ENCODE measurements around the gene VARS2.
A peak's percentile ranks its signal among the peaks of the same experiment; 100 is the strongest.
"Not testable (repeated sequence)": the region's sequence is repeated elsewhere in the genome, so short reads cannot be mapped to it uniquely, and the experiment has no call there.

Gene VARS2

DNA sequence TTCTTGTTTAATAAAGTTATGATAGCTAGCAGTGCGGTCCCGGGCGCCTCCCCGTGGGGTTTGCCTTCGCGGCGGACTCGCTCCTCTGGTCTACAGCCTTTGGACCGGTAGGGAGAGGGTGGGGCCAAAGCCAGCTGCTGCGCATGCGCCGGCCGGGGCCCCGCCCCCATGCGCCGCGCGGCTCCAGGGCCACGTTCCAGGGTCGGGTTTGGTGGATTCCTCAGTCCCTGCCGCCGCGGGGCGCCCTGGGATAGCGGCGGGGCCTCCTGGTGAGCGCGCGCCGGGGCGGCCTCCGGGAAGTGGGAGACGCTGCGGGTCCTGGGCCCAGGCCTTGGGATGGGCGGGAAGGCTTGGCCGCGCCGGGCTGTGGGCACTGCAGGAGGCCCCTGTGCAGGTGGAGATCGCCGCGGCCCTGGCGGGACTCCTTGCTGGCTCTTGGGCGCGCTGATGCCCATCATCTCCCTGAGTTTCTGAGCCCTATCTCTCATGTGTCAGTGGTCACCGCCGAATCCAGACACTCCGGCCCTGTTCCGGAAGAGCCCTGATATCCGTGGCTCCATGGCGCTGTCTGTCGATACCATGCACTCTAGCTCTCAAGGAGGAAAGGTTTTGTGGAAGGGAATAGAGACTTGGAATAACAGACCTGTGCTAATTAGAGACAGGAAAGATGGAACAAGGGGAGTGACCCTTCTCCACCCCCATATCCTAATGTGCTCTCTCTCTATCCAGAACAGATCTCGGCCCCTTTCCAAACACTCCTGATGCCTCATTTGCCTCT, at the start of gene VARS2:
Gene VARS2, plus strand, starts transcription at position 163 of the 778 bp plus-strand sequence. Its CDS starts 599 bp downstream, at position 762.
- peak; percentile 95 for DNase-seq

GRCh38 chr6:30864325-30864724, 49.7 kb upstream of the VARS2 start:
- DNase-seq: no peak

DNA sequence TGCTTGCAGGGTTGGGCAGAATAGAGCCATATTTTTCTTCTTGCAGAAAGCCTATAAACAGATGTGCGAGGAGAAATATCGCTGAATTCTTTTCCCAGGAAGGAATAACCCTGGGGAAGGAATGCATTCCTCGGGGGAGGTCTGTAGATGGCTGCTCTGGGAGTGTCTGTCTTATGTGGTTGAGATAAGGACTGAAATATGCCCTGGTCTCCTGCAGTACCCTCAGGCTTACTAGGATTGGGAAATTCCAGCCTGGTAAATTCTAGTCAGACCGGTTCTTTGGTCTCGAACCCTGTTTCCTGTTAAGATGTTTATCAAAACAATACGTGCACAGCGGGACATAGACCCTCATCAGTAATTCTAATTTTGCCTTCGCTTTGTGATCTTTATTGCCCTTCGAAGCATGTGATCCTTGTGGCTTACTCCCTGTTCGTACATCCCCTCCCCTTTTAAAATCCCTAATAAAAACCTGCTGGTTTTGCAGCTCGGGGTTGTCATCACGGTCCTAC, 44.7 kb upstream of the VARS2 start:
- DNase-seq: not testable (repeated sequence)

DNA sequence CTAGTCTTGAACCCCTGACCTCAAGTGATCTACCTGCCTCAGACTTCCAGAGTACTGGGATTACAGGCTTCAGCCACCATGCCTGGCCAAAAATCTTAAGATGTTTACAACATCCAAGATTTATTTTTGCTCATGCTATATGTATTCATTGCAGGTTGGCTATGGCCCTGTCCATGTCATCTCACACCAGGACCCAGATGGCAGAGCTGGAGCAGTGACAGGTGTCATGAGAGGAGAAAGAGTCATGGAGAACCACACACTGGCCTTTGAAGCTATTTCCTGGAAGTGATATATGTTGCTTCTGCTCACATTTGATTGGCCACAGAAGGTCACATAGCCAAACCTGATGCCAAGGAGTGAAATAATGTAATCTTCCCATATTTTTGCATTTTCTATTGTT, 43.5 kb upstream of the VARS2 start:
- DNase-seq: no peak

DNA sequence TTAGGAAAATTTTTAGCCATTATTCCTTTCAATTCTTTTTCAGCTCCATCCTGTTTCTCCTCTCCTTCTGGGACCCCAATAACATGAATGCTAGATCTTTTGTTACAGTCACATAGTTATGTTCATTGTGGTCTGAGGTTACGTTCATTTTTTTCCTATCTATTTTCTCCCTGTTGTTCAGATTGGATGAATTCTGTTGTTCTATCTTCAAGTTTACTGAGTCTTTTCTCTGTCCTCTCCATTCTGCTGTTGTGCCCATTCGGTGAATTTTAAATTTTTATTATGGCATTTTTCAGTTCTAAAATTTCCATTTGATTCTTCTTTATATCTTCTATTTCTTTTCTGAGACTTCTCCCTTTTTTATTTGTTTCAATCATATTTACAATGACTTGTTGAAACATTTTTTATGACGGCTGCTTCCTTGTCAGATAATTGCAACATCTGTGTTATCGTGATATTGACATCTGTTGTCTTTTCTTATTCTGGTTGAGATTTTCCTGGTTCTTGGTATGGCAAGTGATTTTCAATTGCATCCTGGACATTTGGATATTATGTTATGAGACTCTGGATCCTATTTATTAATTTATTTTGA, 42.4 kb upstream of the VARS2 start:
- no peak for DNase-seq

DNA sequence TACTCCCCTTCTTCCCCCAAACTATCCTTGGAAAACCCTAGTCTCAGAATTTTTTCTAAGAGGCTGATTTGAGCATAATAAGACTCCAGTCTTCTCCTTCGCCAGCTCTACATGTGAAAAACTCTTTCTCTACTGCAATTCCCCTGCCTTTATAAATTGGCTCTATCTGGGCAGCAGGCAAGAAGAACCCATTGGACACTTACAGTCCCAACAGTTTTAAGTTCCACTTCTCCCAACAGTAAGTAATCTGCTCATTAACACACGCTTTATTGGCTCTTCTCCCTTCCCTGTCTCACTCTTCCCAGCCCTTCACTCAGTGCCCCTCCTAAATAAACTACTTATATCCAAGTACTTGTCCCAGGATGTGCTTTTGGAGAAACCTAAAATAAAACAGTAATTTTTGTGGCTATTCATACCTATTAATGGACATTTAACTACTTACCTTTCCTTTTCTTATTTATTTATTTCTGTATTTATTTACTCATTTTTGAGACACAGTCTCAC, 40.8 kb upstream of the VARS2 start:
- no peak for DNase-seq

DNA sequence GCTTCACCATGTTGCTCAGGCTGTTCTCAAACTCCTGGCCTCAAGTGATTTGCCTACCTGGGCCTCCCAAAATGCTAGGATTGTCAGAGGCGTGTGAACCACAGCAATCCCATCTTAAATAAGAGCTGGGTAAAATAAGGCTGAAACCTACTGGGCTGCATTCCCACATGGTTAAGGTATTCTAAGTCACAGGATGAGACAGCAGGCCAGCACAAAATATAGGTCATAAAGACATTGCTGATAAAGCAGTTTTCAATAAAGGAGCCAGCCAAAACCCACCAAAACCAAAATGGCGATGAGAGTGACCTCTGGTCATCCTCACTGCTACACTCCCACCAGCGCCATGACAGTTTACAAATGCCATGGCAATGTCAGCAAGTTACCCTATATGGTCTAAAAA, 40.2 kb upstream of the VARS2 start:
- not testable (repeated sequence) for DNase-seq

DNA sequence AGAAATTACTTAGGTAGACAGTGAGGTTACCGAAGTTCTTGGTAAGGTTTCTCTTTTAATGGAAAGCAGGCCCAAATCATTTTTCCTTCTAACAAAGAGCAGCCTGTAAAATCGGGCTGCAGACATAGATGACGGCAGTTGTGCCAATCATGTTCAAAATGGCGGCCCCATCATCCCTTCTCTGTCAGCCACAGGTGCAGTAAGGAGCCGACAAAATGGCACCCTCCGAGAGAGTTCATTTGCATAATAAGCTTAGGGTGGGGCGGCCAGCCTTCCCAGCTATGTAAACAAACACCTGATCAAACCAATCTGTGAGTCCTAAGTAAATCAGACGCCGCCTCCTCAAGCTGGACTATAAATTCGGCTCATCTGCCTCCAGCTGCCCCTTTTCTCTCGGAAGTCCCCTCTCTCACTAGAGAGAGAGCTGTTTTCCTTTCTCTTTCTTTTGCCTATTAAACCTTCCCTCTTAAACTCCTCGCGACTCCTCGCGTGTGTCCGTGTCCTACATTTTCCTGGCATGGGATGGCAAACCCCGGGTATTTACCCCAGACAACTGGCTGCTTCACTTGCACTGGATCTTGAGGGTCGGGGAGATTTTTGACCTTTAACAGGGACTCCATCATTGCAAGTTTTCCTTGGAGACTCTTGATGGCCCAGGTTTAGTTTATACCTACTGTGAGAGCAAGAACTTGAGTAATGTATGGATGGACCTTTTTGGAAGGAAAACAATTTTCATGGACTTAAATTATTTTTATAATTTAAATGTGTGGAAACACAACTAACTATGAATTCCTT, 38.6 kb upstream of the VARS2 start:
- DNase-seq: no peak

DNA sequence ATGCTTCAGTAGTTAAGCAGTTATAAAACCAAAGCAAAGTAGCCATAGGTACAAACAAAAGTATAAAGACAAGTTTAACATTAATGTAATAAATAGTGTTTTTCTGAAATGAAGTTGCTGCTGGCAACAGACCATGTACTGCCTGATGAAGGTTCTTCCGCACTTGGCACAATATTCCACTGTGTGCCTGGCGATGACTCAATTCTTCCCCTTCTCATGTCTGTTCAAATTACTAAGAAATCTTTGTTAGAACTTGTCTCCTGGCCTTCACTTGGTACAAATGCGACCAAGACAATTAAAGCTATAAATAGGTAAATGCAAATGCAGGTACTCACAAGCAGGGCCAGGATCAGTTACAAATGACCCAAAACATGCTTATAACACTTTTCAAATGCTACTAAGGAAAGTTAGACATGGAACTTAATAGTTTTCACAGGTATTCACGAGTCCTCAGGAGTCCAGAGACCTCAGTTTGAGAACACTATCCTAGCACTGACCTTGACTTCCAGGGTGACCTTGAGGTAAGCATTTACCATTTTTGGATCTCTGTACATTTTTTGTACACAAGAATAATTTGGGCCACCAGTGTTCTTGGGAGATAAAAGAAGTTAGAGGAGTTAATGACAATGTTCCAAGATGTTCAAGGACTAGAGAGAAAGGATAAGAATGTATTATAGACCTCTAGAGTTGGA, 37.9 kb upstream of the VARS2 start:
- DNase-seq: no peak

GRCh38 chr6:30877419-30878262, 36.4 kb upstream of the VARS2 start:
- DNase-seq: peak; percentile 90

DNA sequence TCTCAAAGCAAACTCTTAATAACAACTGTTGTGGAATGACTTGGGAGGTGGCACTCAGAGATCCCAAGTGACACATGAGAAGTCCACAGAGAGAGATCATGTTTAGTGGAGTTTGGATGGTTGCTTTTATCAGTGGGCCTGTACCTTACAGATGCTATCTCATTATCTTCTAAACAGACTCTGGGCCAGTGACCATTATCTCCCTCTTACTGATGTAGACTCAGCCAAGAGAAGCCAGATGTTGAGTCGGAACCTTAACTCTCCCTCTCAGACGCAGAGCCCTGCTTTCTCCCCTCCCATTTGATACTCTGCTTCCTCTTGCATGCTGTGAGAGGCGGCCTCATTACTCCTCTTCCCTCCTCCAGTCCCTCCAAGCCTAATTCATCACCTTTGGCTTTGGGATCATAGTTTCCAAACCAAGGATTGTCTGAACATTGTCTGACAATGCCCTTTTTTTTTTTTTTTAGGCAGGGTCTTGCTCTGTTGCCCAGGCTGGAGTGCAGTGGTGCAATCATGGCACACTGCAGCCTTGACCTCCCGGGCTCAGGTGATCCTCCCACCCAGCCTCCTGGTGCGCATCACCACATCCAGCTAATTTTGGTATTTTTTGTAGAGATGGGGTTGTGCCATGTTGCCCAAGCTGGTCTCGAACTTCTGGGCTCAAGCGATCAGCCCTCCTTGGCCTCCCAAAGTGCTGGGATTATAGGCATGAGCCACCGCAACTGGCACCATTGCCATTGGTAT, 34.2 kb upstream of the VARS2 start:
- DNase-seq: peak; percentile 30

DNA sequence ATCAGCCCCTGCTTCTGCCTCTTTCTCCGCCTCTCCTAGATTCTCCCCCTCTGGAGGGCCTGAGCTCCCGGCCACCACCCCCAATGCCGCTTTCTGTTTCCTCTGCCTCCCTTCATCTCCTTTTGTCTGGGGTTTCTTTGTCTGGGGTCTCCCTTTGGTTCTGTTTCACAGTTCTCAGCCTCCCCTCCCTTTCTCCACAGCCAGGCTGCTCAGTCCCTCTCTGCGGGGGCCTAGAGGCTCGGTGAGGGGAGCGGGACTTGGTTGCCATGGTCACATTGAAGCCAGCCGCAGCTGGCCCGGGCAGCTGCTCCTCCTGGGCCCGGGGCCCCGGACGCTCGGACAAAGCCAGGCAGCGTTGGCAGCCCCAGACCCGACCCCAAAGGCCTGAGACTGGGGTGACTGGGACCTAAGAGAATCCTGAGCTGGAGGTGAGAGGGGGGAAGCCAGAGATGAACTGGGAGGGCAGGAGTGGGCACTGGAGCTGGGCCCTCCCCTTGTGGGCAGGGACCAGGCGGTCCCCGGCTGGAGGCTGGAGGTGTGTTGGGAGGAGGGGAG, 33.3 kb upstream of the VARS2 start:
- DNase-seq: peak; percentile 50

GRCh38 chr6:30881392-30882203, 32.4 kb upstream of the VARS2 start:
- DNase-seq: peak; percentile 47

- DNase-seq: no peak
These were observed 31.8 kb upstream of the VARS2 start for GRCh38 chr6:30882204-30882758.

DNA sequence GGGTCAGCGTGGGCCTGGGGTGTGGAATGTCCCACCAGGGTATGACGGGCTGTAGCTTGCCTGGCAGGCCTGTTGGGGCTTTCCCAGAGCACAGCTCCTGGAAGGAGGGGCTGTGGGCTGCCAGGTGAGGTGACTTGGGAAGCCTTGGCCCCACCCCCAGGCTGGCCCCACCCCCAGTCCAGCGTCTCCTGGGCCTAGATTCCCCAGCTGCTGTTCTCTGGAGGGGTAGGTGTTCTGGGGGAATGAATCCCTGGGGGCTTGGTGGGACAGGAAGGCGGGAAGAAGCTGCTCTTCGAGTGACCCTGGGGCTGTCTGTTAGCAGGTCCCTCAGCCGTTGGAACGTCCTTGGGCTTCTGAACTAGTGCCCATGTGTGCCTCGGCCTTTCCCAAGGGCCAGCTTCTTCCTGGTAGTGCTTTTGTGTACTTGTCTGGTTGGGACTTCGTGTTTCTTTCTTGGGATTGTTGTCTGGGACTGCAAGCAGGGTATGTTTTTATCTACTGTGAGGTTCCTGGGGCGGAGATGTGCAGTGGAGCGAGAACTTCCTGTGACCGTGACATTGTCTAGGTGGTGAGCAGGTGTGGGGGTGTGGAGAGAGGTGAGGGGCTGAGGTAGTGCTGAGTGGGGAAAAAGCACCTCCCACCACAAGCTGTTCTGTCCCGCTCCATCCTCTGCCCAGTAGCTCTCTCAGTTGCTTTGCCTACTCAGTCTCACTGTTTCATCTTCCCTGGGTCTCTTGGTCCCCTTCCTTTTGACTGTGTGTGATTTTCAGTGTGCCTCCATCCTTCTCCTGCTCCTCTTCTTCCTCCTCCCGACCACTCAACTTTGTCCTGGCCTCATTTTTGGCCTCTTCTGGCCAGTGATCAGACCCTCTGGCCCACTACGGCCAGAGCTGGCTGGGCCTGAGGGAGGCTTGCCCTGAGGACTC, 31.0 kb upstream of the VARS2 start:
- peak; percentile 69 for DNase-seq

GRCh38 chr6:30883685-30884520, 30.1 kb upstream of the VARS2 start, which contains the start of gene DDR1:
Gene DDR1 (plus strand): TSS chr6:30884519. CDS start chr6:30888730, 4,211 bp downstream.
- DNase-seq: peak; percentile 82

All from activated effector memory CD4-positive, alpha-beta T cell treated with anti-CD3 and anti-CD28 coated beads, Interleukin-2, amount 50 U/mL, for 16 hours (primary cell).